Brain microvascular endothelial cell (primary cell): ENCODE results near the gene KRT81.

Experiments used
- DNase-seq: peaks from one replicate; pipeline ENCODE4 v3.0.0-alpha.2; 2020
- H3K27ac ChIP-seq: fragments of 250-450 bp; sonication (Bioruptor Pico); 2 replicates; pipeline ENCODE4 v1.5.1; 2020; ENCODE audit warnings: mild to moderate bottlenecking, moderate library complexity
- H3K27me3 ChIP-seq: fragments of 250-450 bp; sonication (Bioruptor Pico); replicated peaks from 2 replicates; pipeline ENCODE4 v1.5.1; 2020; ENCODE audit warnings: mild to moderate bottlenecking
- H3K36me3 ChIP-seq: fragments of 250-450 bp; sonication (Bioruptor Pico); replicated peaks from 2 replicates; pipeline ENCODE4 v1.5.1; 2020; ENCODE audit warnings: mild to moderate bottlenecking
- H3K4me3 ChIP-seq: 2 replicates; pipeline ENCODE4 v1.5.1; 2011; ENCODE audit warnings: low read depth, mild to moderate bottlenecking, control low read depth, low read length, moderate library complexity
- in situ Hi-C: cut with HindIII; loops from 2 replicates; pipeline ENCODE4 v1.10.0; 2017; ENCODE audit warnings: low sequenced_read_pairs, low pct_ligation_motif_present
- TF ChIP-seq, protein P1 (sequence below): IDR thresholded peaks from 2 replicates; pipeline ENCODE4 v1.5.1; 2011; ENCODE audit warnings: low read depth, mild to moderate bottlenecking, moderate library complexity, low read length, control low read depth, inconsistent platforms; ENCODE audit errors: missing control alignments

The KRT81 gene

DNA sequence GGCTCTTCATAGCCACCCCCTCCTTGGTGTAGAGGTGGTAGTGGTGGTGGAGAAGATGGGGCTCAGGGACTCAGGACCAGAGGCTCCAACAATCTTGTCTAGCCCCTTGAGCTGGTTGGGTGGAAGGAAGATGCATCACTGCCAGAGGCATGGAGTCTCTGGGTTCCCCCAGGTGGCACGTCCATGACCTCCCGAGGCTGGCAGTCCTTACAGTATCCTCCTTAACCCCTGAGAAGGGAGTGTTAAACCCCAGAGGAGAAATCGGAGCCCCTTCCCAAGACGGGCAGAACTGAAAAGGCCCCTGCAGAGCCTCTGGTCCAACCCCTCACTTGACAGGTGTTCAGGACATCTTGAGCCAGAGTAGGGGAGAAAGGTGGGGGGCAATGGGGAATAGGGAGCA is 20.8 kb upstream of the KRT81 start:
- in situ Hi-C loops: no loop called here
- Histone ChIP-seq H3K27ac (no peak overlapping the region), H3K4me3 (no peak overlapping the region), H3K36me3 (no peaks in the 10 kb centered on the region), H3K27me3 (peaks cover 31% of the 10 kb centered on the region)
- TF ChIP-seq, protein P1, sequence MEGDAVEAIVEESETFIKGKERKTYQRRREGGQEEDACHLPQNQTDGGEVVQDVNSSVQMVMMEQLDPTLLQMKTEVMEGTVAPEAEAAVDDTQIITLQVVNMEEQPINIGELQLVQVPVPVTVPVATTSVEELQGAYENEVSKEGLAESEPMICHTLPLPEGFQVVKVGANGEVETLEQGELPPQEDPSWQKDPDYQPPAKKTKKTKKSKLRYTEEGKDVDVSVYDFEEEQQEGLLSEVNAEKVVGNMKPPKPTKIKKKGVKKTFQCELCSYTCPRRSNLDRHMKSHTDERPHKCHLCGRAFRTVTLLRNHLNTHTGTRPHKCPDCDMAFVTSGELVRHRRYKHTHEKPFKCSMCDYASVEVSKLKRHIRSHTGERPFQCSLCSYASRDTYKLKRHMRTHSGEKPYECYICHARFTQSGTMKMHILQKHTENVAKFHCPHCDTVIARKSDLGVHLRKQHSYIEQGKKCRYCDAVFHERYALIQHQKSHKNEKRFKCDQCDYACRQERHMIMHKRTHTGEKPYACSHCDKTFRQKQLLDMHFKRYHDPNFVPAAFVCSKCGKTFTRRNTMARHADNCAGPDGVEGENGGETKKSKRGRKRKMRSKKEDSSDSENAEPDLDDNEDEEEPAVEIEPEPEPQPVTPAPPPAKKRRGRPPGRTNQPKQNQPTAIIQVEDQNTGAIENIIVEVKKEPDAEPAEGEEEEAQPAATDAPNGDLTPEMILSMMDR: no peak
- DNase-seq: no peak

DNA sequence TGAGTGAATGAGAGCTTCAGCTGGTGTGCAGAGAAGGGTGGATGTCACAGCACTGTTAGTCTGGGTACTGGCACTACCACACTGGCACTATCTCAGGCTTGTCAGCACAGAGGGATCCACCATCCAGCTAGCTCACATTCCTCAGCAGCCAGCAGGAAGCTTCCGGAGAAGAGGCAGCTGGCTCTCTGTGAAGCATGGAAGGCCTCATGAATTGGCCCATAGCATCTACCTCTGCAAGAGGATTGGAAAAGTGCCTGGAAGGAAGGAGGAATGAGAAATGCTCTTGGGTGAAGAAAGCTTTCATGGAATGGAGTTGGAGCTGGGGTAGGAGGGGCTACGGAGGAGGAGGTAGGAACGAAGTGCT is 19.9 kb upstream of the KRT81 start:
- Histone ChIP-seq H3K36me3 (no peaks in the 10 kb centered on the region), H3K4me3 (no peak overlapping the region), H3K27me3 (peaks cover 31% of the 10 kb centered on the region), H3K27ac (no peak overlapping the region)
- in situ Hi-C loops: no loop called here
- no peak for DNase-seq
- TF ChIP-seq, protein P1: no peak

DNA sequence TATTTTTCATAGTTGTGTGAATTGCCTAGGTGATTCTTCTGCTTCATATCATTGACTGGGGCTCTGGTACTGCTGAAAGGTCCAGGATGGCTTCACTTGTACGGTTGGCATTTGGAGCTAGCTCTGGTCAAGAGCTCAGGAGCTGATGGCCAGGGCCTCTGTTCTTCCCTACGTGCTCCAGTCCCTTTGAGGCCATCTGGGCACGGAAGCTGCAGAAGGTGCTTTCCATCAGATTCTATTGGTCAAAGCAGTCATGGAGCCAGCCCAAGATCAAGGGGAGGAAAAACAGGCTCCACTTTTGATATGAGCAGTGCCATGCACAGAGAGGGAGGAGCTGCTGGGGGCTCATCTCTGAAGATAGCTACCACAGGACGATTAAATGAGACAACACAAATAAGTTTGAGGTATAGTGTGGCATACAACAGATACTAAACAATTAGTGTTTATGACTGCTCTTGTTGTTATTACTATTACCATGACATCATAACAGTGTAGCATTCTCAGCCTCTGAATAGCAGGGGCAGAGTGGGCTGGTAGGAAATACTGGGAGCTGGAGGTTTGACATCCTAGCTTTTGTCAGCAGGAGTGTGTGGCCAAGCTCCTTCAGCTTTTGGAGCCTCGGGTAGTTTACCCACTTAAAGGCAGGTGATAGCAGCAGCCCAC is 19.4 kb upstream of the KRT81 start:
- H3K4me3 ChIP-seq: no peak overlapping the region
- H3K27ac ChIP-seq: no peak overlapping the region
- peaks cover 31% of the 10 kb centered on the region for H3K27me3 ChIP-seq
- TF ChIP-seq, protein P1: no peak
- H3K36me3 ChIP-seq: no peaks in the 10 kb centered on the region
- in situ Hi-C loops: no loop called here
- DNase-seq: peak; percentile 6

DNA sequence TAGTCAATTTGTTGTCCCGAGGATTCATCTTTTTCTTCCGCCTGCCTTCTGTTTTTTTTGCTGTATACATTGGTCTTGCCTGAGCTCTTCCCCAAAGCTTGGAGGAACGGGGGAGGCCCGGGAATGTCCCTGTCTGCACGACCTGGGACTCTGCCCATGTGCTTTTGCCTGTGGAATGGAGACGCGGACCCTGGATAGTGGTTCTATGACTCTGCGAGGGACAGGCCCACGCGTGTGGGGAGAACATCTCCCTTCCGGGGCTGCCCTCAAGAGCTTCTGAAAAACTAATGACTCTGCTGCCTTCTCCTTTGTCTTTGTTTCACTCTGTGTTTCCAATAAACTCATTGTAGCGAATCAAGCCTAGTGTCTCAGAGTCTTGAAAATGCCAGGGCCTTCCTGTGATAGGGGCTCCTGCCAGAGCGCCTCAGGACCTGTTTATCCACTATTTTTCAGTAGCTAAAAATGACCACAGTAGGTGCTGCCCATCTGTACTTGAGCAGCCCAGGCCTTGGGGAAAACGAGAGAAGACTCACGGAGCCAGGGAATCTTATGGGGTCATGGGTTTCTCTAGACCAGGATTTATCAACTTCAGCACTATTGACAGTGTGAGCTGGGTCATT is 17.6 kb upstream of the KRT81 start:
- Histone ChIP-seq H3K36me3 (no peaks in the 10 kb centered on the region), H3K27ac (no peak overlapping the region), H3K27me3 (peaks cover 23% of the 10 kb centered on the region), H3K4me3 (peak overlapping the region; percentile 46)
- no peak for DNase-seq
- TF ChIP-seq, protein P1: no peak
- in situ Hi-C loops: no loop called here

DNA sequence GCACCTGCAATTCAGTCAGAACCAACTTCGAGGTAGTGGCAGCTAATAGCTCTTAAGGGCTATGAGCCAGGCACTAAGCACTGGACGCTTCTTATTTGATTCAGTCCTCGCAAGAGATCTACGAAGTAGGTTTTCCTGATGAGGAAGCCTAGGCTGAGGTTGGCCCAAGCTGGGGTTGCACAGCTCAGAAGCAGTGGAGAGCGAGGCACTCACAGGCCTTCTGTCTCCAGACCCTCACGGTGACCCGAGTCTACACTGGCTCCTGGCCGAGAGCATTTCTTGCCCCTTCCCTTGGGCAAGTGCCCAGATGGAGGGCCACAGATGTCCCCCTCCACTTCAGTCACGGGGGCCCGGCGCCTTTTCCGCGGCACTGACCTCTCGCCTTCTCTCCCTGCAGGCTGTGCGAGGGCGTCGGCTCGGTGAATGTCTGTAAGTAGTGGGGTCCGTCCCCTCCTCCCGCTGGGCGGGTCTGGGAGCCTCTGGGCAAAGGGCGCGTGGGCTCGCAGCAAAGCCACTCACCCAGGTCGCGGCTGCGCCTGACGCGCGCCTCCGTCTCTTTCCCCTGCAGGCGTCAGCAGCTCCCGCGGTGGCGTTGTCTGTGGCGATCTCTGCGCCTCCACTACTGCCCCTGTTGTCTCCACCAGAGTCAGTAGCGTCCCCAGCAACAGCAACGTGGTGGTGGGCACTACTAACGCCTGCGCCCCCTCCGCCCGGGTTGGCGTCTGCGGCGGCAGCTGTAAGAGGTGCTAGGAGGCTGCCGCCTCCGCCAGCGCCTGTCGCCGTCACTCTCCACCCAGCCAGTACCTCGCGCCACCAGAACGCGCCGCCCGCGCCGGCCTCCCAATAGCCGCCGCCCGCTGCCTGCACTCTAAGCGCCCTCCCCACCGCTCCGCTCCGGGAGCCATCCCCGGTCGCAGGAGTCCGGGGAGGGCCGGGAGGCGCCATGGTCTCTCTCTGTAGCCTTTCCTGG is 16.8 kb upstream of the KRT81 start:
- peak; percentile 20 for DNase-seq
- Histone ChIP-seq H3K27me3 (peaks cover 22% of the 10 kb centered on the region), H3K36me3 (no peaks in the 10 kb centered on the region), H3K27ac (no peak overlapping the region), H3K4me3 (peak overlapping the region; percentile 46)
- in situ Hi-C loops: no loop called here
- TF ChIP-seq, protein P1: no peak
